Common myeloid progenitor, CD34-positive (primary cell): ENCODE data around the gene MLLT1.

Experiments
- CTCF ChIA-PET: fragments of 350-600 bp; sonication (Branson Sonifier 250); formaldehyde crosslinking; loops from one replicate; lab custom pipeline; 2021; ENCODE audit warnings: antibody characterized with exemption; lab: Charles Lee
- POLR2A ChIA-PET: fragments of 350-600 bp; sonication (Branson Sonifier 250); formaldehyde crosslinking; loops from one replicate; lab custom pipeline; 2021; ENCODE audit warnings: antibody characterized with exemption; lab: Charles Lee
- DNase-seq, 3 donors: peaks; one replicate each; pipeline versions ENCODE4 v3.0.0 to v3.0.0-alpha.2; 2013
- H3K27ac ChIP-seq, 2 experiments: 1 replicate in 1 of 2; 2 replicates in 1 of 2; pipeline ENCODE4 v1.7.0; 2013; ENCODE audit warnings: inconsistent platforms in 2 of 2, low read length in 2 of 2, mild to moderate bottlenecking in 2 of 2, low read depth in 1 of 2, moderate library complexity in 1 of 2; ENCODE audit not compliant: severe bottlenecking in 2 of 2, insufficient read depth in 1 of 2, poor library complexity in 1 of 2
- H3K27me3 ChIP-seq, 5 experiments: replicated peaks in 2 of 5; 1 replicate in 3 of 5; 2 replicates in 2 of 5; pipeline versions ENCODE4 v1.6.1 to v1.7.0; 2013; ENCODE audit warnings: low read length in 4 of 5, mild to moderate bottlenecking in 2 of 5, moderate library complexity in 2 of 5, inconsistent platforms in 1 of 5; ENCODE audit not compliant: insufficient read depth in 5 of 5, control insufficient read depth in 4 of 5
- H3K36me3 ChIP-seq, 4 experiments: 1 replicate in 2 of 4; 2 replicates in 2 of 4; pipeline versions ENCODE4 v1.6.1 to v1.7.0; 2013; ENCODE audit warnings: low read length in 3 of 4, control low read depth in 1 of 4, mild to moderate bottlenecking in 1 of 4; ENCODE audit not compliant: control insufficient read depth in 4 of 4, insufficient read depth in 4 of 4
- H3K4me1 ChIP-seq, 4 experiments: 1 replicate in 3 of 4; 2 replicates in 1 of 4; pipeline versions ENCODE4 v1.6.1 to v1.7.1; 2013; ENCODE audit warnings: low read length in 3 of 4, mild to moderate bottlenecking in 3 of 4, control low read depth in 1 of 4, inconsistent platforms in 1 of 4, moderate library complexity in 1 of 4; ENCODE audit not compliant: control insufficient read depth in 4 of 4, insufficient read depth in 4 of 4; ENCODE audit errors: control extremely low read depth in 1 of 4
- H3K4me3 ChIP-seq, 7 experiments: 1 replicate in 4 of 7; 2 replicates in 3 of 7; pipeline versions ENCODE4 v1.5.1 to v1.7.0; 2013; ENCODE audit warnings: mild to moderate bottlenecking in 7 of 7, low read length in 6 of 7, moderate library complexity in 6 of 7, inconsistent platforms in 2 of 7, low read depth in 2 of 7, control low read depth in 1 of 7; ENCODE audit not compliant: insufficient read depth in 4 of 7, control insufficient read depth in 1 of 7; ENCODE audit errors: extremely low read depth in 1 of 7
- H3K9me3 ChIP-seq, 5 experiments: 1 replicate in 4 of 5; 2 replicates in 1 of 5; pipeline versions ENCODE4 v1.6.1 to v1.7.1; 2013; ENCODE audit warnings: low read length in 4 of 5, mild to moderate bottlenecking in 2 of 5, inconsistent platforms in 1 of 5, low read depth in 1 of 5, moderate library complexity in 1 of 5; ENCODE audit not compliant: control insufficient read depth in 4 of 5, insufficient read depth in 2 of 5; ENCODE audit errors: control extremely low read depth in 1 of 5
- WGBS: methylation state at CpG from one replicate; pipeline ENCODE4 v1.1.5; 2013; ENCODE audit not compliant: insufficient coverage; 5-methylcytosine and 5-hydroxymethylcytosine counted together

Gene MLLT1

GRCh38 chr19:6225232-6225865, 54.4 kb downstream of the MLLT1 start:
- Histone ChIP-seq H3K4me3 (no peak overlapping the region), H3K4me1 (no peaks in the 10 kb centered on the region), H3K27me3 (no peaks in the 10 kb centered on the region), H3K27ac (no peak overlapping the region), H3K9me3 (no peaks in the 10 kb centered on the region), H3K36me3 (peaks cover 3 to 89% (median 42%) of the 10 kb centered on the region in 4 experiments)
- no peak for DNase-seq
- ChIA-PET CTCF (interaction anchor here (0.8 to 1.7 kb wide), 3 partner anchors 7 to 176 kb away, joined by 4 to 5 read pairs (median 4); no protein-coding TSS in a partner anchor), POLR2A (no interaction called here)
- 96% methylated on average over 18 of the region's 18 CpGs for WGBS

- no peaks in the 10 kb centered on the region for H3K9me3 ChIP-seq
- no peak overlapping the region for H3K4me3 ChIP-seq
- POLR2A ChIA-PET: no interaction called here
- peaks cover 3 to 88% (median 38%) of the 10 kb centered on the region in 4 experiments for H3K36me3 ChIP-seq
- 100% methylated on average over 4 of the region's 4 CpGs for WGBS
- no peaks in the 10 kb centered on the region for H3K4me1 ChIP-seq
- H3K27ac ChIP-seq: no peak overlapping the region
- no peak for DNase-seq
- CTCF ChIA-PET: interaction anchor here (0.6 to 1.9 kb wide), 3 partner anchors 9 to 78 kb away, joined by 3 to 5 read pairs (median 4); no protein-coding TSS in a partner anchor
- no peaks in the 10 kb centered on the region for H3K27me3 ChIP-seq
Observed at GRCh38 chr19:6224308-6224675, 55.5 kb downstream of the MLLT1 start.

GRCh38 chr19:6223461-6224307, 56.1 kb downstream of the MLLT1 start:
- H3K9me3 ChIP-seq: no peaks in the 10 kb centered on the region
- H3K4me3 ChIP-seq: no peak overlapping the region
- peaks cover 0 to 3% (median 0%) of the 10 kb centered on the region in 4 experiments for H3K4me1 ChIP-seq
- H3K27ac ChIP-seq: no peak overlapping the region
- ChIA-PET CTCF (interaction anchor here (1.3 to 1.9 kb wide), 2 partner anchors 10 to 129 kb away, joined by 3 to 5 read pairs; no protein-coding TSS in a partner anchor), POLR2A (no interaction called here)
- peaks cover 3 to 86% (median 36%) of the 10 kb centered on the region in 4 experiments for H3K36me3 ChIP-seq
- peak in 1 of 3 donors; percentile 18 for DNase-seq
- 95% methylated on average over 18 of the region's 18 CpGs for WGBS
- no peaks in the 10 kb centered on the region for H3K27me3 ChIP-seq

- DNase-seq: no peak
- peaks cover 3 to 85% (median 36%) of the 10 kb centered on the region in 4 experiments for H3K36me3 ChIP-seq
- H3K27ac ChIP-seq: no peak overlapping the region
- no peaks in the 10 kb centered on the region for H3K9me3 ChIP-seq
- CTCF ChIA-PET: interaction anchor here (0.5 to 1.9 kb wide), 3 partner anchors 11 to 183 kb away, joined by 3 to 5 read pairs (median 3); no protein-coding TSS in a partner anchor
- H3K4me1 ChIP-seq: peaks cover 0 to 5% (median 0%) of the 10 kb centered on the region in 4 experiments
- WGBS: 96% methylated on average over 14 of the region's 18 CpGs
- POLR2A ChIA-PET: no interaction called here
- no peak overlapping the region for H3K4me3 ChIP-seq
- no peaks in the 10 kb centered on the region for H3K27me3 ChIP-seq
Observed at GRCh38 chr19:6222884-6223283, 56.9 kb downstream of the MLLT1 start.

GRCh38 chr19:6221878-6222746, 57.7 kb downstream of the MLLT1 start:
- POLR2A ChIA-PET: interaction anchor here (0.7 kb wide), 1 partner anchor 11 kb away, joined by 4 read pairs; no protein-coding TSS in a partner anchor
- 95% methylated on average over 15 of the region's 40 CpGs for WGBS
- Histone ChIP-seq H3K9me3 (no peaks in the 10 kb centered on the region), H3K27ac (no peak overlapping the region), H3K4me3 (no peak overlapping the region), H3K36me3 (peaks cover 3 to 84% (median 37%) of the 10 kb centered on the region in 4 experiments), H3K4me1 (peaks cover 0 to 5% (median 0%) of the 10 kb centered on the region in 4 experiments), H3K27me3 (no peaks in the 10 kb centered on the region)
- no peak for DNase-seq
- CTCF ChIA-PET: interaction anchor here (0.5 to 2.0 kb wide), 6 partner anchors 10 to 183 kb away, joined by 3 to 11 read pairs (median 4); no protein-coding TSS in a partner anchor

- Histone ChIP-seq H3K9me3 (no peaks in the 10 kb centered on the region), H3K36me3 (peaks cover 3 to 83% (median 33%) of the 10 kb centered on the region in 4 experiments), H3K4me3 (no peak overlapping the region), H3K27me3 (no peaks in the 10 kb centered on the region), H3K4me1 (peaks cover 0 to 5% (median 0%) of the 10 kb centered on the region in 4 experiments), H3K27ac (no peak overlapping the region)
- DNase-seq: no peak
- CTCF ChIA-PET: interaction anchor here (1.2 to 2.0 kb wide), 3 partner anchors 11 to 78 kb away, joined by 4 to 11 read pairs (median 4); no protein-coding TSS in a partner anchor
- POLR2A ChIA-PET: no interaction called here
- 96% methylated on average over 16 of the region's 17 CpGs for WGBS
Observed at GRCh38 chr19:6221220-6221877, 58.4 kb downstream of the MLLT1 start.
